HG02885 (cell line): Measurements from ENCODE around the gene RNFT2.

Experiments
- ATAC-seq: cut with Tn5 transposase; IDR thresholded peaks from one replicate; pipeline ENCODE4 v1.9.1; 2021; ENCODE audit warnings: mild to moderate bottlenecking; ENCODE audit not compliant: unreplicated experiment, poor library complexity

Gene RNFT2

GRCh38 chr12:116737774-116738657, at the start of gene RNFT2, which contains the start of gene SPRING1:
TSS of gene RNFT2 (plus strand) at chr12:116738315. CDS start at chr12:116740498, 2,183 bp downstream.
TSS of gene SPRING1 (minus strand) at chr12:116738069. CDS start at chr12:116737900, 169 bp downstream.
- peak; percentile 96 for ATAC-seq

GRCh38 chr12:116689521-116689920, 48.6 kb upstream of the RNFT2 start:
- no peak for ATAC-seq

- no peak for ATAC-seq
These were observed 48.0 kb upstream of the RNFT2 start for GRCh38 chr12:116689979-116690744.

- ATAC-seq = no peak
These were observed 46.9 kb upstream of the RNFT2 start for GRCh38 chr12:116691205-116691604.

GRCh38 chr12:116691636-116692035, 46.5 kb upstream of the RNFT2 start:
- ATAC-seq = no peak

- no peak for ATAC-seq
These were observed 45.5 kb upstream of the RNFT2 start for GRCh38 chr12:116692605-116693004.

GRCh38 chr12:116693286-116694227, 44.6 kb upstream of the RNFT2 start:
- no peak for ATAC-seq

- no peak for ATAC-seq
These were observed 43.3 kb upstream of the RNFT2 start for GRCh38 chr12:116694653-116695463.

- ATAC-seq = no peak
These were observed 42.7 kb upstream of the RNFT2 start for GRCh38 chr12:116695464-116695725.

- no peak for ATAC-seq
These were observed 40.8 kb upstream of the RNFT2 start for GRCh38 chr12:116697305-116697704.

GRCh38 chr12:116697716-116698115, 40.4 kb upstream of the RNFT2 start:
- no peak for ATAC-seq

GRCh38 chr12:116698116-116698515, 40.0 kb upstream of the RNFT2 start:
- ATAC-seq = no peak

- ATAC-seq = no peak
These were observed 39.5 kb upstream of the RNFT2 start for GRCh38 chr12:116698554-116699075.

GRCh38 chr12:116700066-116700465, 38.0 kb upstream of the RNFT2 start:
- no peak for ATAC-seq

GRCh38 chr12:116701432-116701831, 36.7 kb upstream of the RNFT2 start:
- no peak for ATAC-seq

- no peak for ATAC-seq
These were observed 34.8 kb upstream of the RNFT2 start for GRCh38 chr12:116703214-116703795.

- ATAC-seq = no peak
These were observed 30.4 kb upstream of the RNFT2 start for GRCh38 chr12:116707751-116708150.

- ATAC-seq = no peak
These were observed 29.0 kb upstream of the RNFT2 start for GRCh38 chr12:116708826-116709756.
